Left lung (tissue), 10 donors: ENCODE measurements around the gene TANC2. TPM values are rescaled to one million over a fixed set of nuclear protein-coding genes. Genes with fewer than 3 reads are reported as not detected.
A peak's percentile ranks its signal among the peaks of the same experiment; 100 is the strongest.

Source experiments
- ATAC-seq: fragments of 200-7000 bp; cut with Tn5 transposase; one replicate; pipeline ENCODE4 v1.9.1; 2020; ENCODE audit warnings: moderate library complexity
- DNase-seq, 4 donors: peaks; one replicate each; pipeline ENCODE4 v3.0.0-alpha.2; 2013 to 2020
- H3K27ac ChIP-seq, 2 donors: fragments of 200-600 bp; sonication (generic) in 1 of 2; one replicate each; pipeline versions ENCODE4 v1.5.0 to v1.8.0; 2020 to 2021
- H3K27me3 ChIP-seq, 2 donors: fragments of 200-600 bp; sonication (generic) in 1 of 2; one replicate each; pipeline versions ENCODE4 v1.5.0 to v1.8.0; 2020 to 2021
- H3K36me3 ChIP-seq, 2 donors: fragments of 200-600 bp; sonication (generic) in 1 of 2; one replicate each; pipeline versions ENCODE4 v1.5.0 to v1.8.0; 2020 to 2021
- H3K4me1 ChIP-seq, 2 donors: fragments of 200-600 bp; one replicate each; pipeline ENCODE4 v1.8.0; 2021
- H3K4me3 ChIP-seq, 2 donors: fragments of 200-600 bp; sonication (generic) in 1 of 2; one replicate each; pipeline versions ENCODE4 v1.5.0 to v1.8.0; 2020 to 2021; ENCODE audit warnings: mild to moderate bottlenecking in 1 of 2
- H3K9me3 ChIP-seq, 2 donors: fragments of 200-600 bp; sonication (generic) in 1 of 2; one replicate each; pipeline versions ENCODE4 v1.5.0 to v1.8.0; 2020 to 2021
- CTCF ChIP-seq, 2 donors: fragments of 200-600 bp; sonication (generic) in 1 of 2; IDR thresholded peaks; one replicate each; pipeline versions ENCODE4 v1.5.0 to v1.8.0; 2021; ENCODE audit warnings: antibody characterized with exemption in 2 of 2
- intact Hi-C, 2 donors: fragments of 100-400 bp; cut with DNase I; formaldehyde crosslinking; loops; one replicate each; pipeline versions ENCODE4 v1.11.2 to v1.14.2; 2022
- polyA plus RNA-seq, 6 donors: library from polyadenylated mRNA; unstranded; fragments of 120-200 nt; gene quantifications; one replicate each; pipeline ENCODE4 v1.2.1, GENCODE V29; 2013; ENCODE audit not compliant: insufficient read length in 6 of 6
- total RNA-seq, 2 donors: library from RNA; stranded (reverse); fragmentation: NEBNext Ultra II Directional; extraction: Animal tissue kit (Norgen Biotek cat#: 25700); gene quantifications; one replicate each; pipeline ENCODE4 v1.2.1, GENCODE V29; 2021
- donor health status: DM: no; HTN: yes; CAD: no.
- donor health status: DM: no; HTN: no; CAD: no.

Gene TANC2
- total and polyA plus RNA-seq, 8 donors, result 32.5 to 119 (median 36.8) TPM

DNA sequence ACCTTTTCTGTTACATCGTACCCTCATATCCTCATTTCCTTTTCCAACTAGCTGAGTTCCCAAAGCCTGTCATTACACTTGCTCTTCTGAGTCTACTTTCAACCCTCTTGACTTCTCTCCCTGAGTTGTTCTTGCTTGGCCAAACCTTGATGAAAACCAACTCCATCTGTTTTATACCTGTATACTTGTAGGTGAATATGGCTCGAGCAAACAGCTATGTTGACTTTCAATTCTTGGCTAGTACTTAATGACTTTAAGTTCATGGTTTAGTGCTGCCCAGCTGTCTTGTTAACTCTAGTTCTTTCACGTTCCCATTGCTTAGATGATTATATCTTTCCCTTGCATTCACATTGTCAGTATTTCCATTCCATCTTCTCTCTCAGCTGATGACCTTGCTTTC, 14.8 kb downstream of the TANC2 start:
- H3K4me1 ChIP-seq, result peaks cover 5 to 7% of the 10 kb centered on the region in 2 donors
- no peak overlapping the region for H3K4me3 ChIP-seq
- H3K27me3 ChIP-seq, result no peaks in the 10 kb centered on the region
- no peaks in the 10 kb centered on the region for H3K36me3 ChIP-seq
- H3K27ac ChIP-seq, result no peak overlapping the region
- DNase-seq, result no peak
- peaks cover 0 to 25% of the 10 kb centered on the region in 2 donors for H3K9me3 ChIP-seq
- no peak for TF ChIP-seq CTCF (IDR thresholded peaks at IDR 0.05)
- peak; percentile 52 for ATAC-seq
- intact Hi-C loops, result no loop called here

DNA sequence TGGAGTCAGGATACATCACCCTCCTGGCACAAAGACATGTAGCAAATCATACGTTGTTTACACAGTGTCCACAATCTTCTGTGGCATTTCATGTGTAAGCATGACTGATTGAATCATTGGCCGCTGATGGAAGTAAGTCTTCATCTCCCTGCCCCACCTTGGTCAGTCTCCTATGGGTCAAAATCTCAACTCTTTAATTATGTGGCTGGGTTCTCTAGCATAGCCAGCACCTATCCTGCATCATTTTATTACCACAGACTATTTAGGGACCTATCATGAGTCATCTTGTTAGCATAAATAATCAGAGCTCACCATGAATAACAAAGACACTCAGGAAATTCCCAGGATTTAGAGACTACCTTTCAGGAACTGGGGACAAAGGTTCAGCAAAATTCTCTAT, 15.9 kb downstream of the TANC2 start:
- no peak overlapping the region for H3K27ac ChIP-seq
- no peaks in the 10 kb centered on the region for H3K27me3 ChIP-seq
- DNase-seq (no peak), ATAC-seq (peak; percentile 11)
- TF ChIP-seq CTCF (IDR thresholded peaks at IDR 0.05), result no peak
- H3K4me3 ChIP-seq, result no peak overlapping the region
- no peaks in the 10 kb centered on the region for H3K36me3 ChIP-seq
- intact Hi-C loops, result no loop called here
- peaks cover 5 to 7% of the 10 kb centered on the region in 2 donors for H3K4me1 ChIP-seq
- peaks cover 0 to 23% of the 10 kb centered on the region in 2 donors for H3K9me3 ChIP-seq

DNA sequence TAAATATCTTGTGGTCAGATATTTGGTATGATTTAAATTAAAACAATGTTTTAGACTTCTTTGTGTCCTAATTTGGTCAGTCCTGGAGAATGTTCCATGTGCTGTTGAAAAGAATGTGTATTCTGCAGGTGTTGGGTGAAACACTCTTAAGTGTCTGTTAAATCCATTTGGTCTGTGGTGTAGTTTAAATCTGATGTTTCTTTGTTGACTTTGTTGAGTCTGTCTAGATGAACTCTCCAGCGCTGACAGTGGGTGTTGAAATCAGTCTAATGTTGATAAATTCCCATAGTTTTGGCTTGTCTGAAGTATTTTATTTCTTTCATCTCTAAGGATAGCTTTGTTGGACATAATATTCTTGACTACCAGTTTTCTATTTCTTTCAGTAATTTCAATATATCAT, 18.8 kb downstream of the TANC2 start:
- TF ChIP-seq CTCF (IDR thresholded peaks at IDR 0.05), result no peak
- intact Hi-C loops, result no loop called here
- Histone ChIP-seq H3K9me3 (peaks cover 0 to 23% of the 10 kb centered on the region in 2 donors), H3K36me3 (no peaks in the 10 kb centered on the region), H3K4me1 (peaks cover 5 to 7% of the 10 kb centered on the region in 2 donors), H3K27ac (no peak overlapping the region), H3K27me3 (no peaks in the 10 kb centered on the region), H3K4me3 (no peak overlapping the region)
- ATAC-seq (no peak), DNase-seq (no peak)

DNA sequence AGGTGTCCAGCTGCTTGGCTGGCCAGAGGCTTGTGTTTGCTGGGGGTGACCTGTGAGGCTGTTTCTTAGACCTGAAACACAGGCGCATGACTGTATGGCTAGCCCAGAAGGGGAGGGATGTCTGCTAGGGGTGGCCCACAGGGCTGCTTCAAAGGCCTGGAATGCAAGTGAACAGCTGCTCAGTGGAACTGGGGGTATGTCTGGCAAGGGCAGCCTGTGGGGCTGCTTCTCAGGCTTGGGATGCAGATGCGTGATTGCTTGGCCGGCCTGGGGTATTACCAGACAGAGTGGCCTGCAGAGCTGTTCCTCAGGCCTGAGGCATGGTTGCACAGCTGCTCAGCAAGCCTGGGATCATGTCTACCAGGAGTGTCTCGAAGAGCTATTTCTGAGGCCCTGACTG, 20.5 kb downstream of the TANC2 start:
- intact Hi-C loops, result no loop called here
- no peak for ATAC-seq
- H3K4me1 ChIP-seq, result peaks cover 0 to 5% of the 10 kb centered on the region in 2 donors
- H3K4me3 ChIP-seq, result no peak overlapping the region
- H3K36me3 ChIP-seq, result no peaks in the 10 kb centered on the region
- peaks cover 0 to 23% of the 10 kb centered on the region in 2 donors for H3K9me3 ChIP-seq
- H3K27me3 ChIP-seq, result no peaks in the 10 kb centered on the region
- H3K27ac ChIP-seq, result no peak overlapping the region
- no peak for DNase-seq
- no peak for TF ChIP-seq CTCF (IDR thresholded peaks at IDR 0.05)

- intact Hi-C loops, result no loop called here
- DNase-seq, result no peak
- Histone ChIP-seq H3K4me3 (no peak overlapping the region), H3K9me3 (peaks cover 0 to 23% of the 10 kb centered on the region in 2 donors), H3K27ac (no peak overlapping the region), H3K27me3 (no peaks in the 10 kb centered on the region), H3K36me3 (no peaks in the 10 kb centered on the region), H3K4me1 (no peaks in the 10 kb centered on the region)
- no peak for ATAC-seq
- no peak for TF ChIP-seq CTCF (IDR thresholded peaks at IDR 0.05)
Observed at GRCh38 chr17:62987136-62987535, 21.1 kb downstream of the TANC2 start.
